GM18873 (cell line): ENCODE results near the gene RAB6B.

Experiments
- ATAC-seq: cut with Tn5 transposase; IDR thresholded peaks from one replicate; pipeline ENCODE4 v1.9.1; 2021; ENCODE audit warnings: mild to moderate bottlenecking, moderate library complexity, moderate number of reproducible peaks; ENCODE audit not compliant: unreplicated experiment, low FRiP score

The RAB6B gene

GRCh38 chr3:133895208-133896001 lies at the start of gene RAB6B:
Gene RAB6B, minus strand, starts transcription at chr3:133895882. Its CDS starts 416 bp downstream, at chr3:133895466.
- ATAC-seq: no peak

DNA sequence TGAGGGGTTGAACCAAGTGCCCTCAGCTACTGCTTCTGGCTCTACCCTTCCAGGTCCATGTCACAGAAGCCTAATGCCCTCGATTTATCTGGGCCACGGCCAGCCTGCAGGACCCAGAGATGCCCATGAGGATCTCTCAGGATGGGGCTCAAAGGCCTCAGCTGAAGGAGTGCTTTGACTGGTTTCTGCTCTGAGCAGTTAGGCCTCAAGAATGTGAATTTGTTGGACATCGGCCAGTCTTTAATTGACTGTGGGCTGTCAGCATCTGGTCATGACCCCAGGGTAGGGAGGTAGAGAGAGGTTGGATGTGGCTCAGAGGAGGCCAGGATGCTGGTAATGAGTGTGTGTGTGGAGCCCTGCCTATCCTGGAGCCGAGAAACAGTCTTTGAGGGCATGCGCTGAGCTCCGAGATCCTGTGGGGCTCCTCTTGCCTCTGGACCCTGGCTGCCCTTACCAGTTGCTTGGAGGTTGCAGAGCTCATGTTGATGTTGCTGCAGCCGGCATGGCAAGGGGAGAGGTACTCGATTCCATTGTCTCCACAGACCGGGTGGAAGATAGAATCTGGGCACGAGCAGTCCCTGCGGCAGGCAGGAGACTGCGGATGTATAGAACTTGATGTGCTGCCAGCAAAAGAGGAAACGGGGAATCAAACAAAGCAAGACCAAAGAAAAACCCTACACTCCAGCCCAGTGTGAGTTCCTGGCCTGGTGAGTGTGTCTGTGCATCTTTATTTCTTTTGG lies 49.1 kb upstream of the RAB6B start:
- no peak for ATAC-seq

DNA sequence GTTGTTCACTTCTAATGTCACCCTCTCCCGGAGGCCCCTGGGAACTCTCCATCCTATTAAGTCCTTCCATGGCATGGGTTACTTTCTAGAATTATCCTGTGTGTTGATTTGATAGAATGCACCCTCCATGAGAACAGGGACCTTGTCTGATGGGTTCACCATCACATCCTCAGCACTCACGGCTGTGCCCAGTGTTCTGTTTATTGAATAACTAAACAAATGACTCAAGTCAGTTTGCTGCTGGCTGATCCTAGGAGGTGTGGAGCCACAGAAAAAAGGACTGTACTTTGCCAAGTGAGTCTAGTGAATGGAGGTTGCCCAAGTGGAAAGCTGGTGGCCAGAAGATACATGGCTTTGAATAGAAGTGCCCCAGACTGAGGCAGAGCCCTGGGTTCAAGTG lies 48.5 kb upstream of the RAB6B start:
- ATAC-seq: no peak

DNA sequence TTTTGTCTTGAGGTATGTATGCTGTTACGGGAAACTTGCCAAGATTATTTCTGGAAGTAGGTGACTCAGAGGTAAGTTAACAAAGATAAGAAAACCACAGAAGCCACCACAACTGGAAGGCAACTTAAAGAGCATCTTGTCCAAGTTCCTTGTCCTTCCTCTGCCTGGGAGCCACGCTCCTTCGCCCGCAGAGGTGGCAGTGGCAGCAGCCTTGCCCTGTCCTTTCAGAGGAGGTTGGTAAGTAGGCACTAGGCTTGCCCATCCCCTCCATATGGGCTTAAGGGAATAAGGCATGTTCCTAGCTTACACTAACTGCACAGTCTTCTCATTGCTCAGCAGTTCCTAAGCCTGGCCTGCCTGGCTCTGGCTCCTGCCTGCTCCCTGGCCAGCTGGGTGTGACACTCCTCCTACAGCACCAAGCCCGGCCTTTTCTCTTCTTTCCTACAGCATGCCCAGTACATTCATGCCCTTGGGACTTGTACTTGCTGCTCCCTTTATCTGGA lies 48.0 kb upstream of the RAB6B start:
- no peak for ATAC-seq

- ATAC-seq: no peak
Measured at GRCh38 chr3:133943031-133943535, 47.4 kb upstream of the RAB6B start.

GRCh38 chr3:133941415-133941821 lies 45.7 kb upstream of the RAB6B start:
- ATAC-seq: no peak

DNA sequence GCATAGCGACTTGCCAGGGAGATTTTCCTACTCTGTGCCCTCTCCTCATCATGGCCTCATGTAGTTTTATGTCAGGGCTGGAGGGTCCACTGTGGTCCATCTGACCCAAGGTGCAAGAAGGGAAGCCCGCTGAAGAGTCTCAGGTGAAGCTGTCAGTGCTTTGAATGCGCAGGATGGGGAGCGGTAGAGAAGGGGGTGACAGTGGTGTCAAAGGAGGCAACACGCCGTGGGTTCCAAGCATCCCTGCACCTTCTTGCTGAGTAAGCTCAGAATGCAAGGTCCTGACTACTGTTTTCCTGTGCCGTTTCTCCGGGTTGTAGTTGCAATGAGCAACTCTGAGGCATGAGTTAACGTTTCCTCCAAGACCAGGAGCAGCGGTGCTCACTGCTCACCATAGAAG lies 44.9 kb upstream of the RAB6B start:
- ATAC-seq: no peak

GRCh38 chr3:133939463-133939835 lies 43.8 kb upstream of the RAB6B start:
- ATAC-seq: no peak

- ATAC-seq: no peak
Measured at GRCh38 chr3:133938770-133939462, 43.2 kb upstream of the RAB6B start.

- ATAC-seq: no peak
Measured at GRCh38 chr3:133937756-133938601, 42.3 kb upstream of the RAB6B start.

DNA sequence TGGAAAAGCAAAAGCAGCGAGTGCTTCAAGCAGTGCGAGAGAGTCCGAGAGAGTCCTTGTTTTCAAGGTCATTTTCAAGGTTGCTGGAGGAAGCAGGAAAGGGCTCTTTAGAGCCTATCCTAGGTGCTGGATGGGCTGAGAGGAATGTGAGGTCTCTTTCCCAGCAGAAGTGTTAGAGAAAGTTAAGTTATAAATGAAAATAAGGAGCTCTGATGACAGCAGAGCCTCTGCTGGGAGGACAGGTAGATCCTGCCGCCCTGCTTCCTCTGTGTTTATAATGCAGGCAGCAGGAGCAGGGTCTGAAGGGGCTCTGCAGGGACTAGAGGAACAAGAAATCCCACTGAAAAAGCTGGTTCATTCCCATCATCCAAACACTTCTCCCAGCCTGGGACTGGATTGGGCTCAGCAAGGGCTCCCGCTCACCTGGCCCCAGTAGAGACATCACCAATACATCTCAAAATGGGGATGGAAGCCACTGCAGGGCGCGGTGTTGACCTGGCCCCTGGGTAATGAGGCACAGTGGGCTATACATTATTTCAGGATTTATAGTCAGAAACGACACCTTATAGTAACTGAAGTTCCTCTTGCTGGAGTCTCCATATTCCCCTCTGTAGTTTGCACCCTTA lies 41.5 kb upstream of the RAB6B start:
- ATAC-seq: no peak

DNA sequence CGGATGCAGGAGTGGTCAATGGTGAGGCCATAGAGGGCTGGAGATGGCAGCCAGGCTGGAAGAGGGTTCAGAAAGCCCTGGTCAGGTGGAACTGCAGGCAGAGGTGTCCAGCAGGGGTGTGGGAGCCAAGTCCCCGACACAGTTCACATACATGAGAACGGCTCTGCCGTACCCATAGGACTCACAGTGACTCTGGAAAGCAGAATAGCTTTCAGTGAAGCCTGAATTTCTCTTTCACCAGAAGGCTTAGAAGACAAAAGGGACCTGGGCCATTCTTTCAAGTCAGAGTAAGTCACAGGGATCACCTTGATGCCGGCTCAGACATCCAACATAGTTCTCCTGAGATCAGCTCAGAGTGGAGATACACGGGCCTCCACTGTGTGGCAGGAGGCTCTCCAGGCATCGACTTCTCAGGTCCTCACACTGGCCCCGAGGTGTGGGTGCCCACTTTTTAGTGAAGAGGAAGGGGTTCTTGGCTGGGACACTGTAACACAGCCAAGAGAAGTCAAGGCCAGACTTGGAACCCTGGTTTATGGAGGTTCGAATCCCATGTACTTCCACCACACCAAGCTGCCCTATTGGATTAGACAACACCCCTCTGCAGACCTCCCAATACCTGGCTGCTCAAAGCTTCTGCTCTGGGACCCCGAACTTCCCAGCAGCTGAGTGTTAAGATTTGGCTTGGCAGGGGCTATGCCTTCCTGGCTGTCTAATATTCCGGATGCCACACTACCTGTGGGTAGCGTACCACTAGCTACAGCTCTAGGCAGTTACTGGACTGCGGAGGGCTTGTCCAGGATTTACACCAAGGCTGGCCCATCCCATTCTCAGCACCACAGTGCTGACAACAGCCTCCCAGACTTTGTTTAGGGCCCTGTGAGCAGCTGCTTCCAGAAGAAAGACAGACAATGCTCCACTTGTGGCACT lies 40.4 kb upstream of the RAB6B start:
- no peak for ATAC-seq

- no peak for ATAC-seq
Measured at GRCh38 chr3:133934996-133935842, 39.5 kb upstream of the RAB6B start.

DNA sequence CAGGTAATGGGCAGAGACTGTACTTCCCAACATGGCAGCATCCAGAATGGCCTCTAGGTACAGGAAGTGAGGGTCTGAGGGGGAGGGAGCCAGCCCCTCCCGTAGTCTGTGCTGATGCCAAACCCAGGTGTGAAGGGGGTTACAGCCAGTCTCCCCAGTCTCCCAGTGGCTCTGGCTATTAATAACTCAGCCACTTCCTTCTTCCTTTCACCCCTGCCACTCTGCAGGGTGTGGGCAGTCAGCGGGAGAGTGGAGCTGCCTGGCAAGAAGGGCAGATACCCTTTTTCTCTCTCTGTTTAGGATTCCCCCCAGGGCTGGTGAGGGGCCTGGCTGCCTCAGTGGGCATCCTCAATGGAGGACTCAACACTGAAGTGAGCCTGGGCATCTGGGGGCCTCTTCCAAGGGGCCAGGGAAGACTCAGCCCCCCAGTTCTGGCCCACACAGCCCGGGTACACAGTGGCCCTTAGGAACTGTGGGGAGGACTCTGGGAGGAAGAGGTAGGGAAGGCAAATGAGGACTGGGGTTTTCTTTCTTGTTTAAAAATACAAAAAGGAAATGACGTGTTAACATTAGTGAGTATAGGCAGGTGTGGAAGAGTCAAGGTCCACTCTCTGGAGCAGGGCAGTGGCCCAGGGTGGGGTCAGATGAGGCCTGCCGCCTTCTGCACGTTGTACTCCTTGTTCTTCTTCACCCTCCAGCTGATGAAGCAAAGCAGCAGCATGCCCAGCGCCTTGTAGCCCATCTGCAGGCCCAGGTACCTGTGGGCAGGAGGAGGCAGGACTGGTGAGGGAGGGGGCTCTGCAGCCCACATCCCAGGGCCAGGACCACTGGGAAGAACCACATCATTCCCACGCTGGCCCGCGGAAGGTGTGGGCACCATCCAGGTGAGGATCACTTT lies 38.6 kb upstream of the RAB6B start:
- ATAC-seq: no peak

GRCh38 chr3:133933097-133934024 lies 37.7 kb upstream of the RAB6B start:
- ATAC-seq: no peak

- ATAC-seq: no peak
Measured at GRCh38 chr3:133932009-133932408, 36.3 kb upstream of the RAB6B start.
